Body of pancreas (tissue), 4 donors: ENCODE measurements around the gene DGKQ.

Source experiments
- CTCF ChIP-seq, 7 experiments: fragments of 450-650 bp in 4 of 7; fragments of 200-600 bp in 3 of 7; sonication (generic) in 3 of 7; IDR thresholded peaks; one replicate each; pipeline ENCODE4 v1.5.1; 2016 to 2019; ENCODE audit warnings: antibody characterized with exemption in 7 of 7
- POLR2A ChIP-seq, 3 donors: fragments of 450-650 bp; IDR thresholded peaks; one replicate each; pipeline ENCODE4 v1.6.1; 2016; ENCODE audit warnings: antibody characterized with exemption in 3 of 3, mild to moderate bottlenecking in 2 of 3

GRCh38 chr4:1015179-1015578 is 41.8 kb upstream of the DGKQ start:
- no peak for TF ChIP-seq CTCF (IDR thresholded peaks at IDR 0.05)
- no peak for TF ChIP-seq POLR2A (IDR thresholded peaks at IDR 0.05)
